ENCODE measurements around the gene CSN2.

Gene CSN2

GRCh38 chr4:69909195-69909594, 56.3 kb downstream of the CSN2 start:
- no peak for TF ChIP-seq CTCF (IDR thresholded peaks at IDR 0.05; ENCODE audit: low read depth, low read length)
- no peak for DNase-seq (ENCODE audit: extremely low read depth, low read depth)

GRCh38 chr4:69907151-69907550, 58.4 kb downstream of the CSN2 start:
- TF ChIP-seq CTCF (IDR thresholded peaks at IDR 0.05; ENCODE audit: low read depth, low read length): no peak
- no peak for DNase-seq (ENCODE audit: extremely low read depth, low read depth)

Measured in AG09319 (cell line).